ENCODE measurements around the gene CLIP2. TPM values are rescaled to one million over a fixed set of nuclear protein-coding genes. Genes with fewer than 3 reads are reported as not detected.

CLIP2 gene
- total RNA-seq, 4 donors from 2014 or later, result 25.5 to 44.3 (median 37.1) TPM

GRCh38 chr7:74263399-74264120 is 25.6 kb upstream of the CLIP2 start:
- Histone ChIP-seq H3K27me3 (peaks cover 0 to 4% (median 0%) of the 10 kb centered on the region in 4 donors), H3K4me1 (no peaks in the 10 kb centered on the region), H3K36me3 (no peaks in the 10 kb centered on the region), H3K4me3 (no peak overlapping the region), H3K27ac (replicated peaks in 1 of 4) (no peak overlapping the region), H3K9me3 (no peaks in the 10 kb centered on the region)
- TF ChIP-seq, protein P1, sequence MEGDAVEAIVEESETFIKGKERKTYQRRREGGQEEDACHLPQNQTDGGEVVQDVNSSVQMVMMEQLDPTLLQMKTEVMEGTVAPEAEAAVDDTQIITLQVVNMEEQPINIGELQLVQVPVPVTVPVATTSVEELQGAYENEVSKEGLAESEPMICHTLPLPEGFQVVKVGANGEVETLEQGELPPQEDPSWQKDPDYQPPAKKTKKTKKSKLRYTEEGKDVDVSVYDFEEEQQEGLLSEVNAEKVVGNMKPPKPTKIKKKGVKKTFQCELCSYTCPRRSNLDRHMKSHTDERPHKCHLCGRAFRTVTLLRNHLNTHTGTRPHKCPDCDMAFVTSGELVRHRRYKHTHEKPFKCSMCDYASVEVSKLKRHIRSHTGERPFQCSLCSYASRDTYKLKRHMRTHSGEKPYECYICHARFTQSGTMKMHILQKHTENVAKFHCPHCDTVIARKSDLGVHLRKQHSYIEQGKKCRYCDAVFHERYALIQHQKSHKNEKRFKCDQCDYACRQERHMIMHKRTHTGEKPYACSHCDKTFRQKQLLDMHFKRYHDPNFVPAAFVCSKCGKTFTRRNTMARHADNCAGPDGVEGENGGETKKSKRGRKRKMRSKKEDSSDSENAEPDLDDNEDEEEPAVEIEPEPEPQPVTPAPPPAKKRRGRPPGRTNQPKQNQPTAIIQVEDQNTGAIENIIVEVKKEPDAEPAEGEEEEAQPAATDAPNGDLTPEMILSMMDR (IDR thresholded peaks at IDR 0.05), result no peak
- TF ChIP-seq POLR2AphosphoS5 (IDR thresholded peaks at IDR 0.05), result no peak
- TF ChIP-seq POLR2A (IDR thresholded peaks at IDR 0.05; ENCODE audit: low read depth), result no peak
- no peak for TF ChIP-seq EP300 (IDR thresholded peaks at IDR 0.05)
- intact Hi-C loops (cut with DNase I), result no loop called here
- no peak for DNase-seq (ENCODE audit: extremely low spot score)
- WGBS, result 88% methylated on average over 21 of the region's 21 CpGs

DNA sequence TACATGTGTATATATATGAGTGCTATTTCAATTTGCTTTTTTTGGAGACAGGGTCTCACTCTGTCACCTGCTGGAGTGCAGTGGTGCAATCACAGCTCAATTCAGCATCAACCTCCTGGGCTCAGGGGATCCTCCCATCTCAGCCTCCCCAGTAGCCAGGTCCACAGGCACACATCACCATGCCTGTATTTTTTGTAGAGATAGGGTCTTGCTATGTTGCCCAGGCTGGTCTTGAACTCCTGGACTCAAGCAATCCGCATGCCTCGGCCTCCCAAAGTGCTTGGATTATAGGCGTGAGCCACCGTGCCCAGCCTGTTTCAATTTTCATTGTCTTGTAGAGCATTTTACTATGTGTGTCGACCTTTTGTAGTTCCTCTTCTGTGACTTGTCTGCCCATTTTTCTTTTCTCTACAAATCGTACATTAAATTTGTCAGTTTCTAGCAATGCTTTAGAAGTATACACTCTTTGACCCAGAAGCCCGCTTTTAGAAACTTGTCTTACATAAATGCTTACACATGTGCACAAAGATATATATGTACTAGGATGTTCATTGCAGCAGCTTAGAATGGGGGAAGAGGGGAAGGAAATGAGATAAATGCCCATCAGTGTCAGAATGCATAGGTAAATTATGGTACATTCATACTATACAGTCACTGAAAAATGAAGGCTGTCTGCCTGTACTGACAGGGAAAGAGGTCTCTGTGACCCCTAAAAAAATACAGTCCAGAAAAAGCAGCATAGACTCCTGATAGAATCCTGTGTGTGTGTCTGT is 22.8 kb upstream of the CLIP2 start:
- peaks cover 0 to 4% (median 0%) of the 10 kb centered on the region in 4 donors for H3K27me3 ChIP-seq
- no peak for DNase-seq (ENCODE audit: extremely low spot score)
- peaks cover 0 to 13% (median 9%) of the 10 kb centered on the region in 4 donors for H3K4me1 ChIP-seq
- H3K36me3 ChIP-seq, result no peaks in the 10 kb centered on the region
- 67% methylated on average over 7 of the region's 7 CpGs for WGBS
- no peak overlapping the region for H3K27ac ChIP-seq (replicated peaks in 1 of 4)
- intact Hi-C loops (cut with DNase I), result no loop called here
- no peak overlapping the region for H3K4me3 ChIP-seq
- TF ChIP-seq POLR2AphosphoS5 (IDR thresholded peaks at IDR 0.05) (no peak), POLR2A (IDR thresholded peaks at IDR 0.05; ENCODE audit: low read depth) (no peak)
- no peaks in the 10 kb centered on the region for H3K9me3 ChIP-seq

DNA sequence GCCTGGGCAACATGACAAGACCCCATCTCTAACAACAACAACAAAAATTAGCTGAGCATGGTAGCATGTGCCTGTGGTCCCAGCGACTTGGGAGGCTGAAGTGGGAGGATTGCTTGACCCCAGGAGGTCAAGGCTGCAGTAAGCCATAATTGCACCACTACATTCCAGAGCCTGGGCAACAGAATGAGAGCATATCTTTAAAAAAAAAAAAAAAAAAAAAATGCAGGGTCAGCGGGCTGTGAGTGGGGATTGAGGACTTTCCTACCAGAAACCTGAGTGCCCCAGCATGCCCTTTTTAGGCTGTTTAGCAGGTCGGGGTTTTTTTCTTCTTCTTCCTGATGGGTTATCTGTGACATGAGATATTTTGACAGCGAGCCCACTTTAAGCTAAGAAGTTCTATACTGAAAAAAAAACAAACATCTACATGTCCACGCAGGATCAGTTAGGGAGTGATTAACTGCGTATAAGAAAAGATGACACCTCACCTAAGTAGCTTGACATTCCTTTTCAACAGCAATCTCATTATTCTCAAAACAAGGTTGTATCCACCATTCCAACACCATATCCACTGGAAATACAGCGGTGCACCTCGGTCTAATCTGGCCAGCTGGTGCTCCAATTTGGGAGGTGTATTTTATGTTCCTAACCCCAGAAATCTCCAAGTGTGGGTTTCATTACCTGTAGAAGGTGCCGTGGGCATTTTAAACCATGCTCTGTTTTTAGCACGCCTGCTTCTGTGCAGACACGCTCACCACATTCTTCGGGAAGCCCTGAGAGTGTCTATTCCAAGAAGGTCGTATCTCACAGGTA is 21.2 kb upstream of the CLIP2 start:
- H3K27ac ChIP-seq (replicated peaks in 1 of 4), result no peak overlapping the region
- no peak overlapping the region for H3K4me3 ChIP-seq
- no peaks in the 10 kb centered on the region for H3K9me3 ChIP-seq
- peaks cover 5 to 28% (median 24%) of the 10 kb centered on the region in 4 donors for H3K4me1 ChIP-seq
- no peak for TF ChIP-seq EP300 (IDR thresholded peaks at IDR 0.05)
- no peak for TF ChIP-seq POLR2A (IDR thresholded peaks at IDR 0.05; ENCODE audit: low read depth)
- TF ChIP-seq, protein P1 (IDR thresholded peaks at IDR 0.05), result no peak
- TF ChIP-seq POLR2AphosphoS5 (IDR thresholded peaks at IDR 0.05), result no peak
- no peak for DNase-seq (ENCODE audit: extremely low spot score)
- intact Hi-C loops (cut with DNase I), result no loop called here
- H3K27me3 ChIP-seq, result peaks cover 0 to 4% (median 0%) of the 10 kb centered on the region in 4 donors
- H3K36me3 ChIP-seq, result no peaks in the 10 kb centered on the region
- WGBS, result 64% methylated on average over 13 of the region's 13 CpGs

- DNase-seq (ENCODE audit: extremely low spot score), result no peak
- no peaks in the 10 kb centered on the region for H3K36me3 ChIP-seq
- no peak for TF ChIP-seq EP300 (IDR thresholded peaks at IDR 0.05)
- TF ChIP-seq, protein P1 (IDR thresholded peaks at IDR 0.05), result no peak
- WGBS, result under 1% methylated on average over 16 of the region's 17 CpGs
- peak overlapping the region; percentile 58 to 66 (median 62) for H3K4me3 ChIP-seq
- no peaks in the 10 kb centered on the region for H3K27me3 ChIP-seq
- peaks cover 5 to 28% (median 25%) of the 10 kb centered on the region in 4 donors for H3K4me1 ChIP-seq
- H3K9me3 ChIP-seq, result no peaks in the 10 kb centered on the region
- intact Hi-C loops (cut with DNase I), result no loop called here
- H3K27ac ChIP-seq (replicated peaks in 1 of 4), result no peak overlapping the region
These were observed 19.4 kb upstream of the CLIP2 start for GRCh38 chr7:74269757-74270277.

Data from esophagus muscularis mucosa (tissue), 4 donors.